SK-N-SH (cell line): ENCODE measurements around the gene MAGEA9B.
"Not testable (repeated sequence)": the region's sequence is repeated elsewhere in the genome, so short reads cannot be mapped to it uniquely, and the experiment has no call there.

ENCODE experiments used
- EP300 ChIP-seq, 2 experiments: IDR thresholded peaks; 2 replicates each; pipeline versions ENCODE4 v1.4.0 to v1.6.1; 2012; ENCODE audit warnings: borderline replicate concordance in 1 of 2, low read depth in 1 of 2, low read length in 1 of 2
- EZH2phosphoT487 ChIP-seq: fragments of 200-600 bp; sonication (generic); IDR thresholded peaks from 2 replicates; pipeline ENCODE4 v1.6.1; 2017; ENCODE audit warnings: low read depth, mixed run types, mild to moderate bottlenecking, antibody characterized with exemption, moderate library complexity, borderline replicate concordance
- FOXM1 ChIP-seq: IDR thresholded peaks from 2 replicates; pipeline ENCODE4 v1.4.0; 2012; ENCODE audit warnings: low read depth, mild to moderate bottlenecking
- NRF1 ChIP-seq: IDR thresholded peaks from 2 replicates; pipeline ENCODE4 v1.6.1; 2012; ENCODE audit warnings: low read depth, mild to moderate bottlenecking, low read length
- POLR2AphosphoS5 ChIP-seq: IDR thresholded peaks from 2 replicates; pipeline ENCODE4 v1.6.1; 2012; ENCODE audit warnings: low read depth, low read length
- RAD21 ChIP-seq: IDR thresholded peaks from 2 replicates; pipeline ENCODE4 v1.6.1; 2012; ENCODE audit warnings: mild to moderate bottlenecking, low read length
- TAF1 ChIP-seq: IDR thresholded peaks from 2 replicates; pipeline ENCODE4 v1.6.1; 2012; ENCODE audit warnings: low read depth, mild to moderate bottlenecking, low read length, moderate library complexity, borderline replicate concordance
- YY1 ChIP-seq: IDR thresholded peaks from 2 replicates; pipeline ENCODE4 v1.4.0; 2012; ENCODE audit warnings: low read depth, mild to moderate bottlenecking
- TF ChIP-seq, protein P1 (sequence below): fragments of 200-600 bp; sonication (generic); IDR thresholded peaks from 2 replicates; pipeline ENCODE4 v1.6.1; 2017; ENCODE audit warnings: antibody characterized with exemption, mild to moderate bottlenecking, moderate library complexity
- TF ChIP-seq, protein P2 (sequence below): IDR thresholded peaks from 2 replicates; pipeline ENCODE4 v1.4.0; 2012; ENCODE audit warnings: low read depth, borderline replicate concordance

DNA sequence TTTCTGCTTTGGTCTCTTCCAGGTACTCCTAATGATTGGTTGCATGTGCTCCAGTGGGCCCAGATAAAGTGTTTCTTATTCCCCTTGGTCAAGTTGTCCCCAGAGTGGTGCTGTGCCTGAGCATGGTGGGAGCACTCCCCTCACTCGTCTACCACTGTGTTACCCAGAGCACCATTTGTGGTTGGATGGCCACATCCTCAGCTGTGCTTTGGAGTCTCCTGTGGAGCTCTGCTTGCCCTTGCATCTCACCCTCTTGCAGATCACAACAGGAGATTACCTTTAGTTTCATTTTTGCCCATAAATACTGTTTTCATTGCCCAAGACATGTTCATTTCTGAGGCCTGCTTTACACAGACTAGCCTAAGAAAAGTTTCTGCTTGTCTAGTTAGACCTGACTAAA is 36.8 kb downstream of the MAGEA9B start:
- not testable (repeated sequence) for TF ChIP-seq POLR2AphosphoS5; RAD21; TAF1; YY1; NRF1; EP300 (IDR thresholded peaks at IDR 0.05; ENCODE audit: borderline replicate concordance in 1 of 2, low read depth in 1 of 2, low read length in 1 of 2); FOXM1; EZH2phosphoT487
- TF ChIP-seq, protein P1, sequence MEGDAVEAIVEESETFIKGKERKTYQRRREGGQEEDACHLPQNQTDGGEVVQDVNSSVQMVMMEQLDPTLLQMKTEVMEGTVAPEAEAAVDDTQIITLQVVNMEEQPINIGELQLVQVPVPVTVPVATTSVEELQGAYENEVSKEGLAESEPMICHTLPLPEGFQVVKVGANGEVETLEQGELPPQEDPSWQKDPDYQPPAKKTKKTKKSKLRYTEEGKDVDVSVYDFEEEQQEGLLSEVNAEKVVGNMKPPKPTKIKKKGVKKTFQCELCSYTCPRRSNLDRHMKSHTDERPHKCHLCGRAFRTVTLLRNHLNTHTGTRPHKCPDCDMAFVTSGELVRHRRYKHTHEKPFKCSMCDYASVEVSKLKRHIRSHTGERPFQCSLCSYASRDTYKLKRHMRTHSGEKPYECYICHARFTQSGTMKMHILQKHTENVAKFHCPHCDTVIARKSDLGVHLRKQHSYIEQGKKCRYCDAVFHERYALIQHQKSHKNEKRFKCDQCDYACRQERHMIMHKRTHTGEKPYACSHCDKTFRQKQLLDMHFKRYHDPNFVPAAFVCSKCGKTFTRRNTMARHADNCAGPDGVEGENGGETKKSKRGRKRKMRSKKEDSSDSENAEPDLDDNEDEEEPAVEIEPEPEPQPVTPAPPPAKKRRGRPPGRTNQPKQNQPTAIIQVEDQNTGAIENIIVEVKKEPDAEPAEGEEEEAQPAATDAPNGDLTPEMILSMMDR: not testable (repeated sequence)
- TF ChIP-seq, protein P2, sequence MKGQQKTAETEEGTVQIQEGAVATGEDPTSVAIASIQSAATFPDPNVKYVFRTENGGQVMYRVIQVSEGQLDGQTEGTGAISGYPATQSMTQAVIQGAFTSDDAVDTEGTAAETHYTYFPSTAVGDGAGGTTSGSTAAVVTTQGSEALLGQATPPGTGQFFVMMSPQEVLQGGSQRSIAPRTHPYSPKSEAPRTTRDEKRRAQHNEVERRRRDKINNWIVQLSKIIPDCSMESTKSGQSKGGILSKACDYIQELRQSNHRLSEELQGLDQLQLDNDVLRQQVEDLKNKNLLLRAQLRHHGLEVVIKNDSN: not testable (repeated sequence)
